Measurements from ENCODE around the gene ELL. TPM values are rescaled to one million over a fixed set of nuclear protein-coding genes. Genes with fewer than 3 reads are reported as not detected.
A peak's percentile ranks its signal among the peaks of the same experiment; 100 is the strongest.

Gene ELL
- total RNA-seq, 1 experiment from 2014 or later: 21.0 TPM

GRCh38 chr19:18503971-18504885, 17.6 kb downstream of the ELL start:
- Histone ChIP-seq H3K4me2 (ENCODE audit: low read length) (no peak overlapping the region), H3K9ac (ENCODE audit: low read length) (no peak overlapping the region), H3K9me3 (ENCODE audit: low read length) (no peaks in the 10 kb centered on the region), H3K4me3 (ENCODE audit: low read length) (no peak overlapping the region), H3K9me2 (replicated peaks; ENCODE audit: low read length) (no peaks in the 10 kb centered on the region), H4K20me1 (ENCODE audit: low read length) (peaks cover 95% of the 10 kb centered on the region), H3K4me1 (ENCODE audit: insufficient read depth, low read length) (peaks cover 16% of the 10 kb centered on the region; the same call in 1 of the 2 replicates), H3K36me3 (ENCODE audit: low read depth, low read length) (no peaks in the 10 kb centered on the region), H3K27me3 (ENCODE audit: low read length) (no peaks in the 10 kb centered on the region), H3K27ac (ENCODE audit: low read length) (no peak overlapping the region), H2AFZ (ENCODE audit: low read length) (no peak overlapping the region), H3F3A (ENCODE audit: low read length, unreplicated experiment) (no peaks in the 10 kb centered on the region), H3K79me2 (ENCODE audit: low read length) (peaks cover 100% of the 10 kb centered on the region)
- TF ChIP-seq EZH2phosphoT487 (IDR thresholded peaks at IDR 0.05; ENCODE audit: borderline replicate concordance, low read length): no peak
- no TSS peak for BruUV-seq (replicated peaks)
- DNase-seq (peak; percentile 15), ATAC-seq (peak; percentile 19; the same call in 1 of the 2 replicates)
- intact Hi-C loops (cut with micrococcal nuclease): no loop called here
- ChIA-PET CTCF (no interaction called here), POLR2A (ENCODE audit: unreplicated experiment) (no interaction called here)

GRCh38 chr19:18503337-18503970, 18.4 kb downstream of the ELL start:
- no peaks in the 10 kb centered on the region for H3K27me3 ChIP-seq (ENCODE audit: low read length)
- BruUV-seq (replicated peaks): no TSS peak
- POLR2A ChIA-PET (ENCODE audit: unreplicated experiment): no interaction called here
- intact Hi-C loops (cut with micrococcal nuclease): no loop called here
- no peak for ATAC-seq
- H3K9me2 ChIP-seq (replicated peaks; ENCODE audit: low read length): no peaks in the 10 kb centered on the region
- peaks cover 94% of the 10 kb centered on the region for H4K20me1 ChIP-seq (ENCODE audit: low read length)
- no peak overlapping the region for H3K27ac ChIP-seq (ENCODE audit: low read length)
- H3K9me3 ChIP-seq (ENCODE audit: low read length): no peaks in the 10 kb centered on the region
- H3K4me3 ChIP-seq (ENCODE audit: low read length): no peak overlapping the region
- H3K36me3 ChIP-seq (ENCODE audit: low read depth, low read length): no peaks in the 10 kb centered on the region
- no peak overlapping the region for H3K9ac ChIP-seq (ENCODE audit: low read length)
- H3F3A ChIP-seq (ENCODE audit: low read length, unreplicated experiment): no peaks in the 10 kb centered on the region
- peaks cover 100% of the 10 kb centered on the region for H3K79me2 ChIP-seq (ENCODE audit: low read length)
- DNase-seq: no peak
- no peak for TF ChIP-seq EZH2phosphoT487 (IDR thresholded peaks at IDR 0.05; ENCODE audit: borderline replicate concordance, low read length)
- TF ChIP-seq EZH2 (IDR thresholded peaks at IDR 0.05; ENCODE audit: low read length, unreplicated experiment): no peak
- TF ChIP-seq CTCF (conservative IDR thresholded peaks at IDR 0.05; ENCODE audit: low read depth, low read length): no peak
- CTCF ChIA-PET: no interaction called here
- H2AFZ ChIP-seq (ENCODE audit: low read length): no peak overlapping the region
- H3K4me1 ChIP-seq (ENCODE audit: insufficient read depth, low read length): peaks cover 16% of the 10 kb centered on the region; the same call in 1 of the 2 replicates
- no peak overlapping the region for H3K4me2 ChIP-seq (ENCODE audit: low read length)

GRCh38 chr19:18502638-18503294, 19.1 kb downstream of the ELL start:
- Histone ChIP-seq H2AFZ (ENCODE audit: low read length) (no peak overlapping the region), H3K4me3 (ENCODE audit: low read length) (no peak overlapping the region), H3F3A (ENCODE audit: low read length, unreplicated experiment) (no peaks in the 10 kb centered on the region), H3K9ac (ENCODE audit: low read length) (no peak overlapping the region), H4K20me1 (ENCODE audit: low read length) (peaks cover 93% of the 10 kb centered on the region), H3K9me3 (ENCODE audit: low read length) (no peaks in the 10 kb centered on the region), H3K79me2 (ENCODE audit: low read length) (peaks cover 100% of the 10 kb centered on the region), H3K27me3 (ENCODE audit: low read length) (no peaks in the 10 kb centered on the region), H3K36me3 (ENCODE audit: low read depth, low read length) (no peaks in the 10 kb centered on the region), H3K4me1 (ENCODE audit: insufficient read depth, low read length) (peaks cover 16% of the 10 kb centered on the region; the same call in 1 of the 2 replicates), H3K9me2 (replicated peaks; ENCODE audit: low read length) (no peaks in the 10 kb centered on the region), H3K27ac (ENCODE audit: low read length) (no peak overlapping the region), H3K4me2 (ENCODE audit: low read length) (no peak overlapping the region)
- TF ChIP-seq CTCF (conservative IDR thresholded peaks at IDR 0.05; ENCODE audit: low read depth, low read length): no peak
- TF ChIP-seq EZH2phosphoT487 (IDR thresholded peaks at IDR 0.05; ENCODE audit: borderline replicate concordance, low read length): no peak
- no peak for TF ChIP-seq EZH2 (IDR thresholded peaks at IDR 0.05; ENCODE audit: low read length, unreplicated experiment)
- peak; percentile 19; the same call in 1 of the 2 replicates for ATAC-seq
- BruUV-seq (replicated peaks): no TSS peak
- ChIA-PET POLR2A (ENCODE audit: unreplicated experiment) (no interaction called here), CTCF (no interaction called here)
- intact Hi-C loops (cut with micrococcal nuclease): no loop called here
- no peak for DNase-seq

All from PC-3 (cell line).